Adipose tissue (tissue), 3 donors: Measurements from ENCODE around the gene AFAP1. TPM values are rescaled to one million over a fixed set of nuclear protein-coding genes. Genes with fewer than 3 reads are reported as not detected.

Experiments used
- H3K27ac ChIP-seq: one replicate; pipeline ENCODE4 v1.5.1; 2013; ENCODE audit warnings: low read depth, low read length
- WGBS, 3 donors: extraction: QIAGEN DNeasy Blood & Tissue Kit; methylation state at CpG; one replicate each; pipeline ENCODE4 v1.1.7; 2013; 5-methylcytosine and 5-hydroxymethylcytosine counted together
- polyA plus RNA-seq, 3 donors: library from polyadenylated mRNA; stranded (reverse); fragments of 200-250 nt; gene quantifications; one replicate each; pipeline ENCODE4 v1.2.3, GENCODE V29; 2013
- donor health status: healthy with polysubstance abuse.
- donor health status: Bipolar disorder and iron deficiency.
- donor health status: healthy.

Gene AFAP1
- polyA plus RNA-seq, 3 donors: 3.4 to 11.8 (median 10.9) TPM

GRCh38 chr4:7798178-7798995 is 141.3 kb downstream of the AFAP1 start:
- 82 to 93% (median 88%) methylated on average over 18 of the region's 18 CpGs for WGBS, 3 donors
- H3K27ac ChIP-seq: no peak overlapping the region

- WGBS, 3 donors: 91 to 96% (median 91%) methylated on average over 11 of the region's 11 CpGs
- no peak overlapping the region for H3K27ac ChIP-seq
These were observed 142.3 kb downstream of the AFAP1 start for GRCh38 chr4:7797330-7797729.

DNA sequence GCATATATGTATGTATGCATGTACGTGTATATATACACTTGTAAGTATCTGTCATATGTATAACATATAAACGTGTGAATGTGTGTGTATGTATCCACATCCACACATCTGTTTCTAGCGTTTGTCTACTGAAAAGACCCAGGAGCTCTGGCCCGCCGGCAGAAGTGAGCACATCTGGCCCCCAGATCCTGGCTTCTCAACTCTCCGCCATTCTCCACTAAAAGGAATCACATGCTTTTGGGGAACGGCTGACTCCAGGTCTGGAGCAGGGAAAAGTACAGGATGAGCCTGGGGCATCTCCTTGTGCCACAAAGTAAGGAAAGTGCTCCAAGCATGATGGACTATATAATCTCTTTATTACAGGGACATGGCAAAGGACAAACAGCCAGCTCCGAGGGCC is 143.7 kb downstream of the AFAP1 start:
- 88 to 93% (median 90%) methylated on average over 8 of the region's 8 CpGs for WGBS, 3 donors
- H3K27ac ChIP-seq: no peak overlapping the region

GRCh38 chr4:7793186-7793585 is 146.5 kb downstream of the AFAP1 start:
- WGBS, 3 donors: 73 to 88% (median 77%) methylated on average over 10 of the region's 10 CpGs

GRCh38 chr4:7792616-7793015 is 147.0 kb downstream of the AFAP1 start:
- H3K27ac ChIP-seq: no peak overlapping the region
- WGBS, 3 donors: 80 to 92% (median 84%) methylated on average over 8 of the region's 8 CpGs

More at GRCh38 chr4:7793186-7793585, 146.5 kb downstream of the AFAP1 start:
- H3K27ac ChIP-seq: no peak overlapping the region

GRCh38 chr4:7790999-7791398 is 148.7 kb downstream of the AFAP1 start:
- 59 to 72% (median 71%) methylated on average over 2 of the region's 2 CpGs for WGBS, 3 donors
- no peak overlapping the region for H3K27ac ChIP-seq

DNA sequence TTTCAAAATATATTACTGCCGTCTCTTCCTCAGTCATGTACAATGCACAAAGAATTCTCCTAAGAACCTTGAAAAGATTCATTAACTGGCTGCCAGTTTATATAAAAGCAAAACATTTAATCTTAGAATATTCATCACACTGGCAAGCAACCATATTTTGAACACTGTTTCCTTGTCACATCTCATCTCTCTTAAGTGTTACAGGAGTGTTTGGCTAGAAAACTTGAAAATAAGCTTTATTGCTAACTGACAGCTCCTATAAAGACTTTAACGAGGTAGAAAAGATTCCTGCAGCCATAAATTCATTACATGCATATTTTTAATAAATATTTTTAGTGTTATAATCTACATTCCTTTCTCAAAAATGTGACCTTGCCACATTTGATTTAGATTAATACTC is 149.6 kb downstream of the AFAP1 start:
- H3K27ac ChIP-seq: no peak overlapping the region
- 54 to 77% (median 70%) methylated on average over 2 of the region's 2 CpGs for WGBS, 3 donors

- 73 to 88% (median 74%) methylated on average over 12 to 13 of the region's 13 CpGs for WGBS, 3 donors
- no peak overlapping the region for H3K27ac ChIP-seq
These were observed 150.8 kb downstream of the AFAP1 start for GRCh38 chr4:7788694-7789425.

DNA sequence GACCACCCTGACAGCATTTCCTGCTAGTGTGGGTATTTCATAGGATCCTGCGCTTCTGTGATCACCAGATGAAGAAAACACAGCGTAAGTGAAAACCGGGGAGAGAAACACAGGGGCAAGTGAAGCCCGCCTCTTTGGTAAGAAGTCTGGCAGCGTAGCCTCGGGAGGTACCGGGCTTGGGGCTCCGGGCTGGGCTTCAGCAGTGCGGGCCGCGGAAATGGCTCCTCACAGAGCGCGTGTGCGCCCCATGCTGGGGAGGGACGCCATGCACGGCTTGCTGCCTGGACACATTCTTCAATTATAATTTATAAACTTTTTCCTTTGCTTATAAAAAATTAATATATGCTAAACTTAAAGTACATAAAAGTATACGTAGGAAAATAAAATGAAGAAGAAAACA is 151.5 kb downstream of the AFAP1 start:
- H3K27ac ChIP-seq: no peak overlapping the region
- 95% methylated on average over 17 of the region's 17 CpGs for WGBS, 3 donors

GRCh38 chr4:7787681-7788141 is 151.9 kb downstream of the AFAP1 start:
- 93 to 95% (median 94%) methylated on average over 25 to 30 of the region's 30 CpGs for WGBS, 3 donors
- no peak overlapping the region for H3K27ac ChIP-seq

DNA sequence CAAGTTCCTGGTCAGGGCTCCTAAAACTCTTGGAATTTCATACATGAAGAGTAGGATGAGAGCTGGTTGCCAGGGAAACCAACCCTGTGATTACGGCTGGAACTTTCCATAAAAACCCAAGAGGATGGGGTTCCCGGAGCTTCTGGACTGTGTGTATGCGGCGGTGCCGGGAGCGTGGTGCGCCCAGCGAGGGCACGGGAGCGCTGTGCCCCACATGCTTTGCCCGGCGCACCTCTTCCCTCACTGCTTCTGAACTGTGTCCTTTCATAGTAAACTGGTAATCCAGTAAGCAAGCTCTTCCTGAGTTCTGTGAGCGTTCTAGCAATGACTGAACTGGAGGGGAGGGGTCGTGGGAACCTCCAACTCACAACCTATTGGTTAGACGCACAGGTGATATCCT is 152.6 kb downstream of the AFAP1 start:
- no peak overlapping the region for H3K27ac ChIP-seq
- 94 to 97% (median 95%) methylated on average over 15 of the region's 15 CpGs for WGBS, 3 donors

DNA sequence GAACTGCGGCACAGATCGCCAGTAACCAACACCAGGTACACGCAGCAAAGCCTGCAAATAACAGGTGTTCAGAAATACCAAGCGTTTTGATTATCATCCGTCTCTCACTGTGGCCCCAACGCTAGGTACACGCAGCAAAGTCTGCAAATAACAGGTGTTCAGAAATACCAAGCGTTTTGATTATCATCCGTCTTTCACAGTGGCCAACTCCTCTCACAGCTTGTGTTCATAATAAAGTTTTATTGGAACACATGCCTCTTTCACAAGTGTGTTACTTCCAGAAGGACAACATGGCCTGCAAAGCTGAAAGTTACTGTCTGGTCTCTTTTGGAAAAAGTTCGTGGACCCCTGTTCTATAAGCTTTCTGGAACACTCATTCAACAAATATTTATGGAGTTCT is 153.1 kb downstream of the AFAP1 start:
- WGBS, 3 donors: 82 to 96% (median 89%) methylated on average over 10 of the region's 10 CpGs
- no peak overlapping the region for H3K27ac ChIP-seq

GRCh38 chr4:7786040-7786439 is 153.6 kb downstream of the AFAP1 start:
- no peak overlapping the region for H3K27ac ChIP-seq
- 94 to 96% (median 94%) methylated on average over 10 of the region's 10 CpGs for WGBS, 3 donors

GRCh38 chr4:7785017-7785416 is 154.6 kb downstream of the AFAP1 start:
- 83 to 88% (median 85%) methylated on average over 11 of the region's 11 CpGs for WGBS, 3 donors
- H3K27ac ChIP-seq: no peak overlapping the region

GRCh38 chr4:7784131-7784870 is 155.4 kb downstream of the AFAP1 start:
- no peak overlapping the region for H3K27ac ChIP-seq
- 90 to 95% (median 92%) methylated on average over 14 of the region's 14 CpGs for WGBS, 3 donors

GRCh38 chr4:7783541-7783940 is 156.1 kb downstream of the AFAP1 start:
- 89 to 95% (median 91%) methylated on average over 8 of the region's 8 CpGs for WGBS, 3 donors
- H3K27ac ChIP-seq: no peak overlapping the region

DNA sequence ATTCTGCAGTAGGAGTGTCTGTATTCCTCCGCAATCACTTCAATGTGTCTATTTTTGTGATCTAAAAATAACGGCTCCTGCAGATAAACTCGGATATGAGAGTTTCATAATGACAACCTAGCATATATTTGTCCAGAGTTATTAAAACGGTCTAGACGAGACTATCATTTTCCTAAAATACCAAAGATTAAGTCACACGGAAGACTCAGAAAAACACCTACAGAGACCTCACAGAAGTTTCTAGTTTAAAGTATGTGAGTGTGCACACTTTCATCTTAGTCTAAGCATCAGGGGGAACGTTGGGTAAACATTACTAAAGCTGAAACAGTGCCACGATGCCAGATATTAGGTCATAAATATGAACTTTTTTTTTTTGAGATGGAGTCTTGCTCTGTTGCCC is 156.9 kb downstream of the AFAP1 start:
- H3K27ac ChIP-seq: no peak overlapping the region
- 49 to 62% (median 58%) methylated on average over 8 of the region's 8 CpGs for WGBS, 3 donors

- WGBS, 3 donors: 81 to 83% (median 82%) methylated on average over 17 of the region's 17 CpGs
- H3K27ac ChIP-seq: no peak overlapping the region
These were observed 157.7 kb downstream of the AFAP1 start for GRCh38 chr4:7781993-7782392.

GRCh38 chr4:7781366-7781765 is 158.3 kb downstream of the AFAP1 start:
- WGBS, 3 donors: 34 to 82% (median 44%) methylated on average over 13 of the region's 13 CpGs
- no peak overlapping the region for H3K27ac ChIP-seq
